HepG2 (cell line): ENCODE data around the gene NTN3. TPM values are rescaled to one million over a fixed set of nuclear protein-coding genes. Genes with fewer than 3 reads are reported as not detected.

Experiments used
- GTF3A ChIP-seq: sonication (generic); formaldehyde crosslinking; conservative IDR thresholded peaks from 2 replicates; pipeline ENCODE4 v1.4.0; 2020; ENCODE audit warnings: mild to moderate bottlenecking, missing genetic modification reagents
- HDAC2 ChIP-seq: sonication (generic); formaldehyde crosslinking; IDR thresholded peaks from 2 replicates; pipeline ENCODE4 v1.4.0; 2020; ENCODE audit warnings: missing genetic modification reagents
- KDM5B ChIP-seq: sonication (generic); formaldehyde crosslinking; IDR thresholded peaks from 2 replicates; pipeline ENCODE4 v1.4.0; 2020; ENCODE audit warnings: missing genetic modification reagents, mild to moderate bottlenecking, borderline replicate concordance
- KDM6A ChIP-seq: IDR thresholded peaks from 2 replicates; pipeline ENCODE4 v1.6.1; 2016; ENCODE audit warnings: low read depth
- MAFG ChIP-seq: sonication (generic); formaldehyde crosslinking; IDR thresholded peaks from 2 replicates; pipeline ENCODE4 v1.5.1; 2020; ENCODE audit warnings: mild to moderate bottlenecking, missing genetic modification reagents
- PHF8 ChIP-seq: sonication (generic); formaldehyde crosslinking; IDR thresholded peaks from 2 replicates; pipeline ENCODE4 v1.5.0; 2020; ENCODE audit warnings: missing genetic modification reagents
- PREB ChIP-seq: sonication (generic); formaldehyde crosslinking; IDR thresholded peaks from 2 replicates; pipeline ENCODE4 v1.4.0; 2020; ENCODE audit warnings: missing genetic modification reagents
- SALL1 ChIP-seq: sonication (generic); formaldehyde crosslinking; IDR thresholded peaks from 2 replicates; pipeline ENCODE4 v1.8.0; 2022; ENCODE audit warnings: mild to moderate bottlenecking, missing genetic modification reagents
- ZBED4 ChIP-seq: sonication (generic); formaldehyde crosslinking; IDR thresholded peaks from 2 replicates; pipeline ENCODE4 v1.4.0; 2020; ENCODE audit warnings: missing genetic modification reagents, borderline replicate concordance
- ZNF891 ChIP-seq: sonication (generic); formaldehyde crosslinking; IDR thresholded peaks from 2 replicates; pipeline ENCODE4 v1.5.0; 2020; ENCODE audit warnings: mild to moderate bottlenecking, missing genetic modification reagents
- polyA plus RNA-seq, 8 experiments: library from polyadenylated mRNA; depleted of rRNA in 3 of 8; stranded (reverse) in 7 of 8; unstranded in 1 of 8; fragments of >200 nt; fragmentation: Illumina TruSeq in 4 of 8; extraction: Trizol in 4 of 8; gene quantifications; 2 replicates each; pipeline versions ENCODE4 v1.2.1 to v1.2.3, GENCODE V29; 2011 to 2016; ENCODE audit warnings: low read depth in 4 of 8, missing spikeins in 1 of 8, mixed read lengths in 1 of 8; ENCODE audit not compliant: insufficient read depth in 1 of 8
- total RNA-seq, 5 experiments: library from RNA; depleted of rRNA; stranded (reverse); fragments of >200 nt; fragmentation: Illumina TruSeq; extraction: Trizol; gene quantifications; 2 replicates each; pipeline ENCODE4 v1.2.3, GENCODE V29; 2016; ENCODE audit warnings: low read depth in 1 of 5
- TF ChIP-seq, protein P1 (sequence below): sonication (generic); formaldehyde crosslinking; IDR thresholded peaks from 2 replicates; pipeline ENCODE4 v1.4.0; 2020; ENCODE audit warnings: missing genetic modification reagents
- TF ChIP-seq, protein P2 (sequence below): IDR thresholded peaks from 2 replicates; pipeline ENCODE4 v1.4.0; 2020; ENCODE audit warnings: mild to moderate bottlenecking, missing genetic modification reagents

NTN3 gene
- total and polyA plus RNA-seq, 2 of the 13 experiments (the other 11 are each of a cell fraction or from before 2014, with no cell fraction given), result 0.09 to 0.20 TPM

DNA sequence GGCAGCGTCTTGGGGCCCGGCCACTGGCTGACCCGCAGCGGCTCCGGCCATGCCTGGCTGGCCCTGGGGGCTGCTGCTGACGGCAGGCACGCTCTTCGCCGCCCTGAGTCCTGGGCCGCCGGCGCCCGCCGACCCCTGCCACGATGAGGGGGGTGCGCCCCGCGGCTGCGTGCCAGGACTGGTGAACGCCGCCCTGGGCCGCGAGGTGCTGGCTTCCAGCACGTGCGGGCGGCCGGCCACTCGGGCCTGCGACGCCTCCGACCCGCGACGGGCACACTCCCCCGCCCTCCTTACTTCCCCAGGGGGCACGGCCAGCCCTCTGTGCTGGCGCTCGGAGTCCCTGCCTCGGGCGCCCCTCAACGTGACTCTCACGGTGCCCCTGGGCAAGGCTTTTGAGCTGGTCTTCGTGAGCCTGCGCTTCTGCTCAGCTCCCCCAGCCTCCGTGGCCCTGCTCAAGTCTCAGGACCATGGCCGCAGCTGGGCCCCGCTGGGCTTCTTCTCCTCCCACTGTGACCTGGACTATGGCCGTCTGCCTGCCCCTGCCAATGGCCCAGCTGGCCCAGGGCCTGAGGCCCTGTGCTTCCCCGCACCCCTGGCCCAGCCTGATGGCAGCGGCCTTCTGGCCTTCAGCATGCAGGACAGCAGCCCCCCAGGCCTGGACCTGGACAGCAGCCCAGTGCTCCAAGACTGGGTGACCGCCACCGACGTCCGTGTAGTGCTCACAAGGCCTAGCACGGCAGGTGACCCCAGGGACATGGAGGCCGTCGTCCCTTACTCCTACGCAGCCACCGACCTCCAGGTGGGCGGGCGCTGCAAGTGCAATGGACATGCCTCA is 773 bp downstream of the NTN3 start (continued):
- TF ChIP-seq, protein P1, sequence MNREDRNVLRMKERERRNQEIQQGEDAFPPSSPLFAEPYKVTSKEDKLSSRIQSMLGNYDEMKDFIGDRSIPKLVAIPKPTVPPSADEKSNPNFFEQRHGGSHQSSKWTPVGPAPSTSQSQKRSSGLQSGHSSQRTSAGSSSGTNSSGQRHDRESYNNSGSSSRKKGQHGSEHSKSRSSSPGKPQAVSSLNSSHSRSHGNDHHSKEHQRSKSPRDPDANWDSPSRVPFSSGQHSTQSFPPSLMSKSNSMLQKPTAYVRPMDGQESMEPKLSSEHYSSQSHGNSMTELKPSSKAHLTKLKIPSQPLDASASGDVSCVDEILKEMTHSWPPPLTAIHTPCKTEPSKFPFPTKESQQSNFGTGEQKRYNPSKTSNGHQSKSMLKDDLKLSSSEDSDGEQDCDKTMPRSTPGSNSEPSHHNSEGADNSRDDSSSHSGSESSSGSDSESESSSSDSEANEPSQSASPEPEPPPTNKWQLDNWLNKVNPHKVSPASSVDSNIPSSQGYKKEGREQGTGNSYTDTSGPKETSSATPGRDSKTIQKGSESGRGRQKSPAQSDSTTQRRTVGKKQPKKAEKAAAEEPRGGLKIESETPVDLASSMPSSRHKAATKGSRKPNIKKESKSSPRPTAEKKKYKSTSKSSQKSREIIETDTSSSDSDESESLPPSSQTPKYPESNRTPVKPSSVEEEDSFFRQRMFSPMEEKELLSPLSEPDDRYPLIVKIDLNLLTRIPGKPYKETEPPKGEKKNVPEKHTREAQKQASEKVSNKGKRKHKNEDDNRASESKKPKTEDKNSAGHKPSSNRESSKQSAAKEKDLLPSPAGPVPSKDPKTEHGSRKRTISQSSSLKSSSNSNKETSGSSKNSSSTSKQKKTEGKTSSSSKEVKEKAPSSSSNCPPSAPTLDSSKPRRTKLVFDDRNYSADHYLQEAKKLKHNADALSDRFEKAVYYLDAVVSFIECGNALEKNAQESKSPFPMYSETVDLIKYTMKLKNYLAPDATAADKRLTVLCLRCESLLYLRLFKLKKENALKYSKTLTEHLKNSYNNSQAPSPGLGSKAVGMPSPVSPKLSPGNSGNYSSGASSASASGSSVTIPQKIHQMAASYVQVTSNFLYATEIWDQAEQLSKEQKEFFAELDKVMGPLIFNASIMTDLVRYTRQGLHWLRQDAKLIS, result no peak
- TF ChIP-seq ZBED4 (CRISPR knock-in tag) (peak; percentile 75; the same call in 1 of the 2 replicates), MAFG (CRISPR knock-in tag) (0 out of 2 replicates have a peak, but pooled peaks have one; percentile 22), GTF3A (0 out of 2 replicates have a peak, but pooled peaks have one; percentile 17), PREB (CRISPR knock-in tag) (0 out of 2 replicates have a peak, but pooled peaks have one; percentile 3), KDM6A (CRISPR knock-in tag) (no peak), KDM5B (CRISPR knock-in tag) (peak; percentile 34; the same call in 1 of the 2 replicates), HDAC2 (peak; percentile 31; the same call in 1 of the 2 replicates), SALL1 (peak; percentile 66), PHF8 (CRISPR knock-in tag) (peak; percentile 58), ZNF891 (CRISPR knock-in tag) (0 out of 2 replicates have a peak, but pooled peaks have one; percentile 69)
- TF ChIP-seq, protein P2, sequence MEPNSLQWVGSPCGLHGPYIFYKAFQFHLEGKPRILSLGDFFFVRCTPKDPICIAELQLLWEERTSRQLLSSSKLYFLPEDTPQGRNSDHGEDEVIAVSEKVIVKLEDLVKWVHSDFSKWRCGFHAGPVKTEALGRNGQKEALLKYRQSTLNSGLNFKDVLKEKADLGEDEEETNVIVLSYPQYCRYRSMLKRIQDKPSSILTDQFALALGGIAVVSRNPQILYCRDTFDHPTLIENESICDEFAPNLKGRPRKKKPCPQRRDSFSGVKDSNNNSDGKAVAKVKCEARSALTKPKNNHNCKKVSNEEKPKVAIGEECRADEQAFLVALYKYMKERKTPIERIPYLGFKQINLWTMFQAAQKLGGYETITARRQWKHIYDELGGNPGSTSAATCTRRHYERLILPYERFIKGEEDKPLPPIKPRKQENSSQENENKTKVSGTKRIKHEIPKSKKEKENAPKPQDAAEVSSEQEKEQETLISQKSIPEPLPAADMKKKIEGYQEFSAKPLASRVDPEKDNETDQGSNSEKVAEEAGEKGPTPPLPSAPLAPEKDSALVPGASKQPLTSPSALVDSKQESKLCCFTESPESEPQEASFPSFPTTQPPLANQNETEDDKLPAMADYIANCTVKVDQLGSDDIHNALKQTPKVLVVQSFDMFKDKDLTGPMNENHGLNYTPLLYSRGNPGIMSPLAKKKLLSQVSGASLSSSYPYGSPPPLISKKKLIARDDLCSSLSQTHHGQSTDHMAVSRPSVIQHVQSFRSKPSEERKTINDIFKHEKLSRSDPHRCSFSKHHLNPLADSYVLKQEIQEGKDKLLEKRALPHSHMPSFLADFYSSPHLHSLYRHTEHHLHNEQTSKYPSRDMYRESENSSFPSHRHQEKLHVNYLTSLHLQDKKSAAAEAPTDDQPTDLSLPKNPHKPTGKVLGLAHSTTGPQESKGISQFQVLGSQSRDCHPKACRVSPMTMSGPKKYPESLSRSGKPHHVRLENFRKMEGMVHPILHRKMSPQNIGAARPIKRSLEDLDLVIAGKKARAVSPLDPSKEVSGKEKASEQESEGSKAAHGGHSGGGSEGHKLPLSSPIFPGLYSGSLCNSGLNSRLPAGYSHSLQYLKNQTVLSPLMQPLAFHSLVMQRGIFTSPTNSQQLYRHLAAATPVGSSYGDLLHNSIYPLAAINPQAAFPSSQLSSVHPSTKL, result 0 out of 2 replicates have a peak, but pooled peaks have one; percentile 20
